GM20431 (cell line): ENCODE data around the gene SMAD3.

Source experiments
- in situ Hi-C: fragments of 300-500 bp; cut with MseI, MboI; formaldehyde crosslinking; loops from one replicate; pipeline ENCODE4 v1.15.0; 2020; ENCODE audit warnings: low sequenced_read_pairs; ENCODE audit not compliant: unreplicated experiment

Gene SMAD3

DNA sequence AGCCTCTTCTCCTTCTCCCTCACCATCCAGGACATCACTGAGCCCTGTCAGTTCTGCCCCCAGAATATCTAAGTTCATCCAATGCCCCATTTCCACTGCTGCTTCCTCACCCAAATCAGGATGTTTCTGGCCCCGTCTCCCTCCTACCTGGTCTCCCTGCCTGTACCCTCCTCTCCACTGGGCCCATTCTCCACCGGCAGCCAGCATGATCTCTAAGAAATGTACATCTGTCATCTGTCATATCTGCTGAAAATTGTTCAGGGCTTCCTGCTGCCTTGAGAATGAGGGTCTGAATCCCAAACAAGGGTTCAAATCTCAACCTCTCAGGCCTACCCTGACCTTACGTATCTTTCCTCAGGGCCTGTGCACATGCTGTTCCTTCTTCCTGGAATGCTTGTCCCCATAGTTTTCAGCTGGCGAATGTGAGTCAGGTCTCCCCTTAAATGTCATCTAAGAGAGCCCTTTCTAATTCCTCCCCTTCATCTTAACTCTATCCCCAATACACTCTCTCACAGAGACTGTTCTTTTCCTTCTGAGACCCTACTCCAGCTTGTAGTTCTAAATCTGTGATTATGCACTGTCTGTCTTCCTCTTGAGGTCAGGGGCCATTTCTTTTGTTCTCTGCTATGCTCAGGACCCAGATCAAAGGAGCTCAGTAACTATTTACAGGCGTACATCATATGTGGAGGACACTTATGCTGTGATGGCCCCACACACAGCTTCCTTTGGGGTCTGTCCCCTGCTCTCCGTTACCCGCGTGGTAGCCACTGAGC is 40.8 kb downstream of the SMAD3 start:
- in situ Hi-C loops = no loop called here

GRCh38 chr15:67106764-67107013 is 41.3 kb downstream of the SMAD3 start:
- in situ Hi-C loops = no loop called here

GRCh38 chr15:67107014-67107812 is 41.8 kb downstream of the SMAD3 start:
- in situ Hi-C loops = no loop called here

- in situ Hi-C loops = no loop called here
Measured at GRCh38 chr15:67108122-67108961, 42.9 kb downstream of the SMAD3 start.

DNA sequence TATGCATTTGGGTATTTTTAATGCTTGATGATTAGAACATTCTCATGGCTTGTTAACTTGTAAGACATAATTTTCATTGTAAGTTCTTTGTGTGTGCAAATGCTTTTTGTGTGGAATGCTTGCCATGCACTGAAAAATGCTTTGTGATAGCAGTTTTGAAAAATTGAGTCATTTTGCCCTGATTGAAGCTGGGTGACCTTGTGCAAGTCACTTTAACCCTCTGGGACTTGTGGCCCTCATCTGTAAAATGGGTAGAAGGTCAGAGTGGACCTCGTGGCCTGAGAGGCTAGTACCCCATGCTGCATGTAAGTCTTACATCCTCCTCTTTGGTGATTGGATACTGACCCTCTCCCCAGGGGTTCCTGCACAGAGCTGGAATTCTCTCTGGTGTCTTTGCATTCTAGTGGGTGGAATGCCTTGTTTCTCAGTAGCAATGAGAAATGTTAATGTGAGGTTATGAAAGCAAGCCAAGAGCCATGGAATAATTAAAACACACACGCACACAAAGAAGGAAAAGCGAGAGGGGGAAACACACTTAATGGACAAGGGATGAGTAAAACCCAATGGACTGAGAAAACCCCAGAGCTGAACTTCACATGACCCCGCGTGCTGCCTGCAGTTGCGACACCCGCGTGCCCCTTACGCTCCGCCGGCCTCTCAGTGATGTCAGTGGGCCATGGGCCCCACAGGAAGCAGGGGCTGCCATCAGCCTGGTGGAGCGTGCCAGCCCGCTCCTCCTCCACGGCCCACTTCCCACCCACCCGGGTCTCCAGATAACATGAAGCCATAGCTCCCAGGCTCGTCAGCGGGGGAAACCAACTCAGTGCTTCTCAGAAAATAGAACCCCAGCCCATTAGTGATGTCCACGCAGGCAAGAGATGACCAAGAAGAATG is 44.0 kb downstream of the SMAD3 start:
- in situ Hi-C loops = no loop called here

DNA sequence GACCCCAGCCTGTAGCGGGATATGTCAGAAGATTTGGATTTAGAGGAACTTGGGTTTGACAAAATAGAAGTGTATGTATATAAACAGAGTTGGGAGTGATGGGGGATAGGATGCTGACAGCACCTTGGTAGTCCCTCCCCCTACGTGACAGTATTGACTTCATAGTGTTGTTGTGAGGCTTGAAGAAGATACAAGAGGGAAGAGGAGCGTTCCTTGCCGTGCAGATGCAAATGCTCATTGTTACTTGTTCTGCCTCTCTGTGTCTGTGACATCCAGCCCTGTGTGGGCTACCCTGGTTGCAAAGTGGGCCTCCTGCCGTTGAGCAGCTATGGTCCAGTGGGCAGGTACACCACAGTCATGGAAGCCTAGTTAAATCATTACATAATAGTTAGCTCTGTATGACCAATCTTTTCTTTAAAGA is 45.0 kb downstream of the SMAD3 start:
- in situ Hi-C loops = no loop called here

- in situ Hi-C loops = no loop called here
Measured at GRCh38 chr15:67110958-67111864, 45.8 kb downstream of the SMAD3 start.

DNA sequence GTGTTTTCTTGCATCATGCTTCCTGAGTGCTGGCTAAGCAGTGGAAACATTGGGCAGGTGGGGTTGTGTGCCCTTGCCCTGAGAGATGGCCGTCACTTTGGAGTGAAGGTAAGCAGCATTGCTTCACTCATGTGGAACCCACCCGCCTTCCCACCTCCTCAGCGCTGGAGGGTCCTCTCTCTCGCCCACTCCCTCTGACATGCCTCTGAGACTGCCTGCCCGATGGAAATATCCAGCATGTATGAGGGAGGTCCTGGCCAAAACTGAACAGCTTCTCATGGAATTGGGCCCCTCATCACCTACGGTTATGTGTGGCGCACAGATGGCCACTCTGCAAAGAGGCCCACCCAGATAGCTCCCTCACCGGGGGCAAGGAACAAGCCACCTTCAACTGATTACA is 48.6 kb downstream of the SMAD3 start:
- in situ Hi-C loops = no loop called here

DNA sequence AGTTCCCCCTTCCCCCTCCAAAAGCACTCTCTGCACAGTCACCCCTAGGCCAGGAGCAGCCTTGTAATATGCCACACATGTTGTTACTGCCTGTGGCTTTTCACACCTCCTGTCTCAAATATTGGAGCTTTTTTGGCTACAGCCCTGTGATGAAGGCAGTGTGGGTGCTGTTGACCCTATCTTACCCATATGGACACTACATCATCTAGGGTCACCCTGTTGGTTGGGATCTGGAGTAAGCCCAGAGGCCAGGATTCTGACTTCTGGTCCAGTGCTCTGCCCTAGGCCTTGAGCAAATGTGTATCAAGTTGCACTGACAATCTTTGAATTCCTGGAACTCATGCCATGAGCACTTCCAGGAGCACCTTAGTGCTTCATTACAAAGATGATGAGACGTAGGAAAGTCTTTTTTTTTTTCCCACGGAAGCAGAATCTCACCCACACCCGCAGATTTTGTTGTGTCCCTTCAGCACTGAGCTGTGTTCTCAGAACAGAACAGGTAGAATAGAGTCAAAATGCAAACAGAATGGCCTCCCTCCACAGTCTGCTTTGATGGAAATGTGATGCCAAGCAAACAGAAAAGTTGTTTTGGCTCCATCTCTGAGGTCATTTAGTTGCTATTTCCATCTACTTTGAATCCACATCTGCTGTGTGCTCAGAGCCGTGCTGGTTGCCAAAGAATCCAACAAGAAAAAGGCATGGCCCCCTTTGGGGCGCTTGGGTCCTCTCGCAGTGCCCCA is 49.6 kb downstream of the SMAD3 start:
- in situ Hi-C loops = no loop called here

- in situ Hi-C loops = no loop called here
Measured at GRCh38 chr15:67115586-67115969, 50.2 kb downstream of the SMAD3 start.

DNA sequence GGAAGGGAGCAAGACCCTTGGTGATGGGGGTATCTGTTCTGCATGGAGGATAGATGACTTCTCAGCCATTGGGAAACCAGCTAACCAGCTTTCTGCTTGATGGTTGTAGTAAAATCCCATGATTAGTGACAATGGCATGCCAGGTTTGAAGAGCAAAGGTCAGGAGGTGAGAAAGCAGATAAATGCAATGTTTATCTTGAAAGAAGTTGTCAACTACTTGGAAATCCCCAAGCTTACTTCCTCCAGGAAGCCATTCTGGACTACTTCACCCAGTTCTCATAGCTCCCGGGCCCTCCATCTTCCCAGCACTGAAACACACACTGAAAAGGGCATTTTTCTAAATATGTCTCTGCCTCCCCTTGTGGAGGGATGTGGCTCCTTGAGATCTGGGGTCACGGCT is 51.3 kb downstream of the SMAD3 start:
- in situ Hi-C loops = no loop called here

- in situ Hi-C loops = no loop called here
Measured at GRCh38 chr15:67117370-67117769, 52.0 kb downstream of the SMAD3 start.

- in situ Hi-C loops = no loop called here
Measured at GRCh38 chr15:67118808-67119207, 53.4 kb downstream of the SMAD3 start.

GRCh38 chr15:67119238-67119846 is 53.9 kb downstream of the SMAD3 start:
- in situ Hi-C loops = no loop called here

DNA sequence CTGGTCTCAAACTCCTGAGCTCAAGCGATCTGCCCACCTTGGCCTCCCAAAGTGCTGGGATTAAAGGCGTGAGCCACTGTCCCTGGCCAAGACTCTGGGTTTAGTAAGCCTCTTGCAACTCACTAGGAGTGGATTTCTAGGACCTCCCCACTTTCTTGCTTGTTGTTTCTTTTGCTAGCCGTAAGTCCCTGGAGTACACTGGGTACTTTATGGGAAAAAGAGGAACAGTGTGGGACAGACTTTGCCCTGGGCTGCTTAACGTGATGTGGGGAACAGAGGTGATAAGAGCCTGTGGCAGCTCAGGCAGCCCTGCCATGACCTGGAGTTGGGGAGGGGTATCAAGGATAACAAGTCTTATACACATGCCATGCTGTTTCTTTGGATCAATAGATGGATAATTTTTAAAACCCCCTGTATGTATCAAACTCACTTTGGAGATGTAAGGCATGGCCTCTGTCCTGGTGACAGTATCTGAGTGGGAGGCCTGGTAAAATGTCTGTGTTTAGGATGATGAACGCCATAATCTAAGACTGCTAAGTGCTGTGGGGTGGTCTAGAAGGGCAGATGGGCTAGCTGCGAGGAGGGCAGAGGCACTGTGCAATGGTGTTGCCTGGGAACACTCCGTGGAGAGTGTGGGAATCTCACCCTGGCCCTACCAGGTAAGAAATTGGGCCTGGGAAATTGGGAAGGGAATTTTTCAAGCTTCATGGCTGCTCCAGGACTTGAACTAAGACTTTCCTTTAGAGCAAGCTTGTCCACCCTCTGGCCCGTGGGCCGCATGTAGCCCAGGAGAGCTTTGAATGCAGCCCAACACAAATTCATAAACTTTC is 54.8 kb downstream of the SMAD3 start:
- in situ Hi-C loops = no loop called here

GRCh38 chr15:67120839-67121643 is 55.6 kb downstream of the SMAD3 start:
- in situ Hi-C loops = no loop called here
